GM21447 (cell line): ENCODE results near the gene ARHGEF17.

Experiments
- ATAC-seq: cut with Tn5 transposase; IDR thresholded peaks from one replicate; pipeline ENCODE4 v1.9.1; 2021; ENCODE audit not compliant: unreplicated experiment

Gene ARHGEF17

DNA sequence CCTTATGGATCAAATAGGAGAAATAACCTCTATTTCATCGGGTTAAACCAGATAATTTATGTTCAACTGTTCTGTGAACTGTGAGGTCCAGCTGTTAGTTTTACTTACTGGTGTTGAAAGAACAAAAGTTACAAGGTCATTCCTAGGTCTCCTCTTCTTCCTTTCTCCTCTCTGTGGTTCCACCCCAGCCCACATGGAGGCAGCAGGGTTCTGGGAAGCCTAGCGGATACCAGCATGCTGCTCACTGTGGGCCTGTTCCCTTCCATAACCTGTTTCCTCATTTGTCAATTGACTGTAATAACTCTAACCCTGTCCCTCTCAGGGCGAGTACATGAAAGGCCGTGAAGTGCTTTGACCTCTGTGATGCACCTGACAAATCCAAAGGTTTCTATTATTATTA lies 96.0 kb downstream of the ARHGEF17 start:
- ATAC-seq = no peak

DNA sequence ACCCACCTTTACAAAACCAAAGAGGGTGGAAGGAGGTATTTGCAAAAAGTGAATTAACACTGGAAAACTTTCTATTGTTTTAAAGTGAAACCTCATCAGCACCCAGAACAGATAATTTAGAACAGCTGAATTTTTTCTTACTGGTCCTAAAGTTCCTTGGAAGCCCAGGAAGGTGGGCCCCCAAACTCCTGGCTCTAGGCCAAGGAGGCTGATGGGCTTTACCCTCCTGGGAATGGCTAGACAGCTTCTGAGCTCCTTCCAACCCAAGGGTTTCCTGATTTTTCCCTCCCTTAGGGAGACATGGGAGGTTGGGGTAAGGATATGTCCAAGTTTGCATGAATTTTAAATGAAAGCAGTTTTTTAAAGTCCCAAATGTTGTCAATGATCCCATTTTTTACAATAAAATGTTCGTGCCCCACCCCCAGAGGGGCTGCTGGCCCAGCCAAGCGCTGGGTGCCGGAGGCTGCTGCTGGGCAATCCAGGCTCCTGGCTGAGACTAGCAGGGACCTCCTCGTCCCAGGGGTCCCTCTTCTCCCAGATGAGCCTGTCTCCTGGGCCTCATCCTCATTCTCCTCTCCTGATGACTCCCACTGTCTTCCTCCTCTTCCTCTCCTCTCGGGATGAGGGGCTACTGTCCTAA lies 96.5 kb downstream of the ARHGEF17 start:
- ATAC-seq = no peak

DNA sequence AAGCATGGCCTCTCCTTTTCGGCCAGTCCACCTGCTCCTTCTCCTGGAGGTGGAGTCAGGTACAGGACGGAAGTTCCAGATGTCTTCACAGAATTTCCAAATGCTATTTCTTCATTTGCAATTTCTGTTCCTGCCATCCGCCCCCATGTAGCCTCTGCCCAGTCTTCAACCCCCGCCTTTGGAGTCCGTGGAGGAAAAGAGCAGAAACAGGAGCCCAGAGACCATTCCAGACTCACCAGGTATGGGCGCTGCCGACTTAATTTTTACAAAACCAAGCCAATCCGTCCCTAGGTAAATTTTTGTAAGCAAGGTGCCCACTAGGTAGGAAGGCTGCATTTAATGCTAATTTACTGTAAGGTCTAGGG lies 97.1 kb downstream of the ARHGEF17 start:
- no peak for ATAC-seq

DNA sequence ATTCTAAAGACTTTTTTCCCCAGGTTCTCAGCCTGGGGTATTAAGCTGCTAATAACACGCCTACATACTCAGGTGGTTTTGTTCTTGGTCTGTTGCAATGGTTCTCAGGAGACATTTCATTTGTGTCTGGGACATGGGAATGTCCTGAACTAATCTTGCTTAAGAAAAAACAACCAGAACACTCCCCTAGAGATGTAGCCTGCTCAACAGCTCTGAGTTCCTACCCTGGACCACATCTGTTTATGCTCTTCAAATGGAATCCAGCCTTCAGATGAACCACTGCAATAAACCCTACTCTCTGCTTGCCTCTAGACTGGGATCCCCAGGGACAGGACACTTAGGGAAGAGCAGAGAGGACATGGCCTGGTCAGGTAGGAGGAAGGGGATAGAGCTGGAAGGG lies 98.1 kb downstream of the ARHGEF17 start:
- ATAC-seq = no peak

DNA sequence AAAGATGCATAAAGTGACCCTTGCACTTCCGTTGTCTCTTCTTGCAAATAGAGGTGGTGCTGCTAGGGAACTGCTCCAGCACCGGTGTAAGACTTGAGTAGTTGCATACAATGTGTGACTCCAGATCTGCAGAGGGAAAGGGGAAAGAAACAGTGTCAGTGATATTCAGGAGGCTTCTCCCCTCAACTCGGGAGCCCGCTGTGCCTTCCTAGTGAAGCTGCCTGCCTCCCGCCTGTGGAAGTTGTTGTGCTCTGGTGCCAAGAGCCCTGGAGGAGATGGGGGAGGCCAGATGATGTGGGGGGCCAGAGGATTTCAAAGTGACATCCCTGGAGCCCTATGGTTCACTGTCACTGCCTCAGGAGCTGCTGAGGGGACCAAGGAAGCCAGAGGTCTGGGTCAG lies 98.5 kb downstream of the ARHGEF17 start:
- no peak for ATAC-seq

DNA sequence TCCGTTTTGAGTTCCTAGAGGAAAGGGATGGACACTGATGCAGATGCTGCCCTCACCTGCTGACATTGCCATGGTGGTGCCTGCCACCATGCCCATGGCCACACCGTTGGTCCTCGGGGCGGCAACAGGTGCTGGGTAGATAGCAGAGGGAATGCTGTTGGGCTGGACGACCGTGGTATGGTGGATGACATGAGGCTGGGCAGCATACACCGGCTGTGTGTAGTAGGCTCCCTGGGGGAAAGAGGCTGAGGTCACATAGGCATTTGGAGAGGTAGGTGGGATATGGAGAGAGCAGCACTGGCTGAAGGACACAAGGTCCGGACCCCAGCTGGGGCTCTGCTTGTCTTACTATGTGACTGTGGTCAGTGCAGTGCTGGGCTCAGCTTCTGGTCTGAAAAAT lies 101.4 kb downstream of the ARHGEF17 start:
- no peak for ATAC-seq

DNA sequence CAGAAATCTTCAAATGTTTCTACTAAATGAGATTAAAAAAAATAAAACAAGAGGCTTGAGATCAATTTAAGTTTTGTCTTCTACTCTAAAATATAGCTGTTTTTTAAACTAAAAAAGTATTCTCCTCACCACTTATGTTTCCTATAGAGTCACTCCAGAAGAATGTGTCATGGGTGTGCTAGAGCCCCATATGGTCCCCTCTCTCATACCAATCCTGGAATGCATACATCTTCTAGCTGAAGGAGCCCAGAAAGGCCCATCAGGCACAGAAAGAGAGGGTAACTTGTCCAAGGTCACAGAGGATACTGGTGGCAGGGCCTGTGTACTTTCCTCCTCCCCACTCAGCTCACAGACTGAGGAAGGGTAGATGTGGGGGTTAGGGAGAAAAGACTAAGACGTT lies 102.6 kb downstream of the ARHGEF17 start:
- no peak for ATAC-seq

DNA sequence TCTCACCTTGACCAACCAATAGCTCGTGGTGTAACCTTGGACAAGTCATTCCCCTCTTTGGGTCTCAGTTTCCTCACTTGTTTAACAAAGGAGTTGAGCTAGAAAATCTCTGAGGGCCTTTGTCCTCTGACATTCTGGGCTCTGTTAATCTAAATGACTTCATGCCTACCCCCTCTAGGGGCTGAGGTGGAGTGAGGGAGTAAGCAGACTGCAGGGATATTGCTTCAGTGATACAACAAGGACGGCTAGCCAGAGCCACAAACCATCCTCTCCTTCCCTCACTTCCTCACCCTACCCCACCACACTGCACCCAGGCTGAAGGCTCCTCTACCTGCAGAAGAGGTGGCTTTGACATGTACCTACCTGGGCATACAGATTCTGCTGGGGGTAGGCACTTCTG lies 103.0 kb downstream of the ARHGEF17 start:
- ATAC-seq = no peak

DNA sequence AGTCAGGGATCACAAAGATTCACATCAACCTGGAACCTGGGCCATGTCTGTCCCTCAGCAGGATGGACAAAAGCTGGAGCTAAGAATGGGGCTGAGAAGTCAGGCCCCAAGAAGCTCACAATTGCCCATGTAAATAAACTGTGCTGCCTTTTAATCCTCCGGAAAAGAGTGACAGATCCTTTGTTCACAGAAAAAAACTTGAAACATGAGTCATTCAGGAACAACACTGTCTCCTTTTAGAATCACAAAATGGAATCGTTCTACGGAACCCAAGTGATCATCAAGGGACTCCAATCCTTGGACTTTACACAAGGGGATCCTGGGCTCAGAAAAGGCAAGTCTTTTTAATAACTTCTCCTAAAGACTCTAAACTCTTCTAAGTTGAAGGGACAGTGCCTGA lies 104.2 kb downstream of the ARHGEF17 start:
- ATAC-seq = no peak

DNA sequence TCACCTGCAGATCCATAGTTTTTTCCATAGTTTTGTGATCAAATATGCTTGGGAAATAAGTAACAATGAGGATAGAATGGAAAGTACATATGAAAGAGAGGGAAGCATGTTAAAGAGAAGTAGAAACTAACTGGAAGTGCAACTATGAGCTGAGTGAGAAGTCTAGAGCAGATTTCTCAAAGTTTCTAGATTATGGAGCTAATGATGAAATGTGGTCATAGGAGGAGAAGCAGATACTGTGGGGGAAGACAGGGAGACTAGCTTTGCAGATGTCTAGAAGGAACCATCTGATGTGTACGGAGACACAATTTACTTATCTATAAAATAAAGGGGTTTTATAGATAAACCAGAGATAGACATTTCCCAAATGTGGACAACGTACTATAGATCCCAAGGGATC lies 105.2 kb downstream of the ARHGEF17 start:
- ATAC-seq = no peak

DNA sequence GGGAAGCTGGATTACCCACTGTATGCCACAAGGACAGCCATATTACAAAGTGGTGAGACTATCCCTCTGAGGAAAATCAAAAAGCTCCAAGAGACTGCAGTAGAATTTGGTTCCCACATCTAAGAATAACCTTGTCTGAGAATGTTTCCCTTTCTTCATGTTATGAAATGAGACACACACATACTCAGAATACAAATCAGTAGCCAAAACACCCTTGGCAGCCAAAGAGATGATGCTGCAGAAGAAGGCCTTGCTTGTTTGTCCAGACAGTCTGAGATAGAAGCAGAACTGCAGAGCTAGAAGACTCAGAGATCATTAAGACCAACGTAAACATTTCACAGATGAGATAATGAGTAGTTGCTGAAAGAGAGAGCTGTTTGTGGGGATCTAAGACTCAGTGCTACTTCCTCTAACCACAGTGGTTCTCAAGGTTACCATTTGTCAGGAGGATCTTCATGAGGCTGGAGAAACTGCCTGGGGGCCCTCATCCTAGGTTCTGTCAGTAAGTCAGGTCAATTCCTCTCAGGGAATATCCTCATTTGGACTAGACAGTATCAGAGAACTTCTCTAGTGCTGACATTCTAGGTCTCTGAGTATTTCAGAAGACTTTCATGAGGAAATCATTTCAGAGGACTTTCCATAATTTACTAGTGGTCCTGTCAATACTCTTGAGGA lies 107.0 kb downstream of the ARHGEF17 start:
- ATAC-seq = no peak

DNA sequence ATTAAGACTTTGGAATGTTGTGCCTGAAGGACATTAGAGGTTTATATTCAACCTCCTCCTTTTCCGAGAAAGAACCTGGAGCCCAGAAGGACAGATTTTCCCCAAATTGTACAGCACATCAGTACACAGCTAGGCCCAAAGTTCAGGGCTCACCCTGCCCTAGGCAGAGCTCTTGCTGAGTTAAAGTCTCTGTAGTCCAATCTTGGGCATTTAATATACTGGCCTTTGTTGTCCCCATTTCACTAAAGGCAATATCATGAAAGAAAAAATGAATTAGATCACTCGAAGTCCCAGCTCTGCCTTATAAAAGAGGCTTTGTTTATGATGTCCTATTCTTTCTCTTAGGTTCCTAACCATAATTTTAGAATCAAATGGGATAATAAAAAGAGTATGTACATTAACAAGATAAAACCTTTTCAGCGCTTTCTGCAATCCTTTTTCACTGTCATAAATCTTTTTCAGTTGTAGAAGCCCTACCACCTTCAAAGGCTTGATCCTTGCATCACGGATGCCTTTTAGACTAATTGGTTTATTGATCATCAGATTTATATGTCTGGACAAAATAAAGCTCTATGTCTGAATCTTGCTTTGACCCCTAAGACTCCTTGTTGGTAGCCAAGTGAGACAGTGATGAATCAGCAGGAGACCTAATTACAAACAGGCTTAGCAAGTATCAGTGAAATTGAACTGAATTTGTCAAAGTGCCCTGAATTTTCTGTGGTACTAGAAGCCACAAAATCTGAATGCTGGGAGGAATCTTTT lies 108.0 kb downstream of the ARHGEF17 start:
- no peak for ATAC-seq

DNA sequence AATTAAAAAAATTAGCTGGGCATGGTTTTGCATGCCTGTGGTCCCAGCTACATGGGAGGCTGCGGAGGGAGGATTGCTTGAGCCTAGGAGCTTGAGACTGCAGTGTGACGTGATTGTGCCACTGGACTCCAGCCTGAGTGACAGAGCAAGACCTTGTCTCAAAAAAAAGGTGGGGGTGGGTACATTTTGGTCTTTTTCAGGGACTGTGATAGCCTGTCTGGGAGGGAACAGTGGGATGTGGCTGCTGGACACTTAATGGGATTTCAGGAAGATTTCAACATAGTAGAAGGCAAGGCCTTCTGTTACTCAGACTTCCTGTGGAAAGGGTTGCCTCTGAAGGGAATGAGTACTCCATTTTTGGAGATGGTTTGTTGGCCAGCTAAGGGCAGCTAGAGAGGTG lies 108.7 kb downstream of the ARHGEF17 start:
- no peak for ATAC-seq
